ENCODE measurements around the gene MT2A.

MT2A gene

DNA sequence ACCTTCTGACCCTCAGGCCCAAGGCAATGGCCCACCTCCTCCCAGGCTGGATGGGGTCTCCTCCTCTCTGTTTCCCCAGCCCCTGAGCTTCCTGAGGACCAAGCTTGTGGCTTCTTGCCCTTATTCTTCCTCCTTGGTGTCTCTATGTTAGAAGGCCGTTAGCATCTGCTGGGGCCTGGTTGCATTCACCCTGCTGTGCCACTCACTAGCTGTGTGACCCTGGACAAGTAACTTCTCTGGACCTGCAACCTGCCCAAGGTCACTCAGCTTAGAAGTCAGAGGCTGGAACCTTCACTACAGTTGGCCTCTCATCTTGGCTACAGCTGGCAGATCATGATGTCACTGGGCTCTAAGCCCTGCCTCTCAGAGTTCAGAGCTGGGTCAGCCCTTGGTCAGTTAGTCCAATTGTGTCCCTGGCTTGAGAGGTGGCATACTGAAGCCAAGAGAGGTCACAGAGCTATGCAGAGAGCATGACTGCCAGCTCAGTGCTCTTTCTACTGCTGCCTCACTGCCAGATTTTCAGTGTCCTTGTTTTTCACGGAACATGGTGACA, 3.0 kb downstream of the MT2A start:
- no peak for DNase-seq (ENCODE audit: low read depth)

DNA sequence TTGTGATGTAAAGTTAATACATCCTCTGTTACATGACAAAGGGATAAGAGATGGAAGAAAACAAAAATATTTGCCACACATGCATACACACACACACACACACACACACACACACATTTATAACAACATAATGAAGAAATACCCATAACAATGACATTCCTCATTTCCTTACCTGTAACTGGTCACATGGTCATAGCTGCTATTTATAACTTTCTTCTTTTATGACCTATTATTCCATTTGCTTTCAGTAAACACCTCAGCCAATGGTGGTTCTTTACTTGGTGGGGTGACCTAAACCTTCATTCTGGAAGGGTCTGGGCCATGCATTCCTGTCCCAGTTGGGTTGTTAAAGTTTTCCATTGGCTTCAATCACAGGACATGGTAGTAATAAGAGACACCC, 5.3 kb downstream of the MT2A start:
- DNase-seq (ENCODE audit: low read depth) = no peak
- TF ChIP-seq, protein P1, sequence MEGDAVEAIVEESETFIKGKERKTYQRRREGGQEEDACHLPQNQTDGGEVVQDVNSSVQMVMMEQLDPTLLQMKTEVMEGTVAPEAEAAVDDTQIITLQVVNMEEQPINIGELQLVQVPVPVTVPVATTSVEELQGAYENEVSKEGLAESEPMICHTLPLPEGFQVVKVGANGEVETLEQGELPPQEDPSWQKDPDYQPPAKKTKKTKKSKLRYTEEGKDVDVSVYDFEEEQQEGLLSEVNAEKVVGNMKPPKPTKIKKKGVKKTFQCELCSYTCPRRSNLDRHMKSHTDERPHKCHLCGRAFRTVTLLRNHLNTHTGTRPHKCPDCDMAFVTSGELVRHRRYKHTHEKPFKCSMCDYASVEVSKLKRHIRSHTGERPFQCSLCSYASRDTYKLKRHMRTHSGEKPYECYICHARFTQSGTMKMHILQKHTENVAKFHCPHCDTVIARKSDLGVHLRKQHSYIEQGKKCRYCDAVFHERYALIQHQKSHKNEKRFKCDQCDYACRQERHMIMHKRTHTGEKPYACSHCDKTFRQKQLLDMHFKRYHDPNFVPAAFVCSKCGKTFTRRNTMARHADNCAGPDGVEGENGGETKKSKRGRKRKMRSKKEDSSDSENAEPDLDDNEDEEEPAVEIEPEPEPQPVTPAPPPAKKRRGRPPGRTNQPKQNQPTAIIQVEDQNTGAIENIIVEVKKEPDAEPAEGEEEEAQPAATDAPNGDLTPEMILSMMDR (IDR thresholded peaks at IDR 0.05; ENCODE audit: insufficient read depth, low read depth, low read length, missing control alignments) = no peak
- no peak overlapping the region for H3K4me3 ChIP-seq (ENCODE audit: low read depth, low read length)

More for the DNA sequence above, 3.0 kb downstream of the MT2A start:
- TF ChIP-seq, protein P1 (IDR thresholded peaks at IDR 0.05; ENCODE audit: insufficient read depth, low read depth, low read length, missing control alignments) = no peak
- no peak overlapping the region for H3K4me3 ChIP-seq (ENCODE audit: low read depth, low read length)

DNA sequence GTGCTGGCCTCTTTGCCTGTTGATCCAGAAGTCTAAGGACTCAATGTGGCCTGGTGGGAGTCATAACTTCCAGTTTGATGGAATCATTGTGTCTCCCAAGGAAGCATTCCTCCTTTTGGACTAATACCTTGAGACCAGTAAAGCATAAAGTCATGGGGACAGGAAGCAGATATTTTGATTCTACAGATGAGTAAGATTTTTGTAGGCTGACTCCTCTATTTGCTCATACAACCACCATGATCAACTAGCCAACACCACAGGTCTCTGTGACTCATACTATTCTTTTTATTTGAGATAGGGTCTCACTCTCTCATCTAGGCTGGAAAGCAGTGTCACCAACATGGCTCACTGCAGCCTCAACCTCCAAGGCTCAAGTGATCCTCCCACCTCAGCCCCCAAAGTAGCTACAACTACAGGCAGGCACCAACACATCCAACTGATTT, 6.2 kb downstream of the MT2A start:
- no peak overlapping the region for H3K4me3 ChIP-seq (ENCODE audit: low read depth, low read length)
- DNase-seq (ENCODE audit: low read depth) = peak; percentile 33
- TF ChIP-seq, protein P1 (IDR thresholded peaks at IDR 0.05; ENCODE audit: insufficient read depth, low read depth, low read length, missing control alignments) = no peak

DNA sequence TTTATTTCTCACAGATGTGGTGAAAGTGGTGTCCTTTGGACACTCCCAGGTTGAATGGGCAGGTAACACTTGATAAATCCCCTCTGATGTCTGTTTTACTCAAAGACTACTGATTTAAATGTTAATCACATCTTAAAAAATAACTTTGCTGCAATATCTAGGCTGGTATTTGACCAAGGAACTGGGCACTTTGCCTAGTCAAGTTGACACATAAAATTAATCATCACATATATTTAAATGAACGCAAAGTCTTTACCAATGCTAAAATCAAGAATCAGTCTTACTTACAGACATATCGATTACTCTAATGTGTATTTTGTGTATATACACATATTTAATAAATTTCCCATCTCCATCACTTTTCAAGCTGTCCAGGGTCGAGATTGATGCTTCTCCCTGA, 7.0 kb downstream of the MT2A start:
- H3K4me3 ChIP-seq (ENCODE audit: low read depth, low read length) = no peak overlapping the region
- DNase-seq (ENCODE audit: low read depth) = no peak
- TF ChIP-seq, protein P1 (IDR thresholded peaks at IDR 0.05; ENCODE audit: insufficient read depth, low read depth, low read length, missing control alignments) = no peak

DNA sequence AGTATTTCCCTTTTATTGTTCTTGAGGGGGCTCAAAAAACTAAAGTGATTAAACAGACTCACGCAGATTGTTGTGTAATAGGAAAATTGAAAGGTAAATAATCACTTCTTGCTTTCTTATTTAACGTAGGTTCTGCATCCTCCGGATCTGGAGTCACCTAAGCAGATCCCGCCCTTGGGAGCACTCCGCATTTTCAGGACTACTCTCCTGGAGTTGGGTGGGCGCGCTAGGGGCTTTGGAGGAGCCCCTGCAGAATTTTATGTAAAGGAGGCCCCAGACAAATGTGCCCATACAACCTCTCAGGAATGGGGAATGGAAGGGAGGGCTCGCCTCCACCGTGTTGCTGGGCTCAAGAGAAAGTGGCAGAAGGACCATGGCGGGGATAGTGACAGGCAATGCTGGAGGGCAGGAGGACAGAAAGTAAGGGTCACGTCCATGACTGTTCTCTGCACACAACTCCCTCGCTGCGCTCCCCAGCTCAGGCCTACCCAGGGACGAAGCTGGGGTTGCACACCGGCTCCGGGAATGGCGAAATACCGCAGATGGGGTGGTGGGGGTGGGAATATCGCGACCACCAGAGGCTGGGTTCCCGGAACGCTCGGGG, 8.3 kb downstream of the MT2A start:
- no peak overlapping the region for H3K4me3 ChIP-seq (ENCODE audit: low read depth, low read length)
- no peak for DNase-seq (ENCODE audit: low read depth)
- TF ChIP-seq, protein P1 (IDR thresholded peaks at IDR 0.05; ENCODE audit: insufficient read depth, low read depth, low read length, missing control alignments) = no peak

DNA sequence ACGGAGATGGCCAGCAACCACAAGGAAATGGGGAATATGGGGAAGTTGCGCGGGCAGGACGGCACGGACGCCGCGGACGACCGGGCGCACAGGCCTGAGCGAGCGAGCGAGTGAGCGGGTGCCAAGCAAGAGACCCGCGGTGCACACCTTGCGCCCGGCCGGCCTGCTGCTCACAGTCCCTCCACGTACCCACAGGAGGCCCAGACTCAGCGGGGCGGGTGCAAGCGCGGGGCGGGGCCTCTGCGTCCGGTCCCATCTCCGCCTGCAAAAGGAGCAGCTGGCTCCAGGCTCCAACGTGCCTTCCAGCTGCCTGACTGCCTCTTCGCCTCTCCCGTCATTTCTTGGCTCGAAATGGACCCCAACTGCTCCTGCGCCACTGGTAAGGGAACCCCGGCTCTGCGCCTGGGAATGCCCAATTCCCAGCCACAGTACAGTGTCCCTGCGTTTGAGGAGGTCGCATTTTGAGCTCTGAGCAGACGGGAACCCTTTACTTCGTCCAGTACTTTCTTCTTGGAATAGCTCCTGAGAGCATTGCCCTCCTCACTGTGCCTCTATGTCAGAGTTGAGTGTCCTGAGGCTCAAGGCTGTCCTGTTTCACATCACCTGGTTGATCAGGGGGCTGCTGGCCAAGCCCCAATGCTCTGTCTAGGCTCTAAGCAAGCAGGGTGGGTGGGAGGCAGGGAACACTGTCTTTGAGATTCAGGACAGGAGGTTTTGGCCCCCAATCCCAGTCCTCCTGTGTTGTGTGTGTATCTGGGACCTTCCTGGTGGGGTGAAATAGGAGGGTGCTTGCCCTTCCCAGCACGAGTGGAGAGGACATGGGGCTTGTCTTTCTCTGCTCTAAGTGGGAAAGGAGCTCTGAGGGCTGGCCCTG, 9.1 kb downstream of the MT2A start:
- no peak for DNase-seq (ENCODE audit: low read depth)
- TF ChIP-seq, protein P1 (IDR thresholded peaks at IDR 0.05; ENCODE audit: insufficient read depth, low read depth, low read length, missing control alignments) = no peak
- no peak overlapping the region for H3K4me3 ChIP-seq (ENCODE audit: low read depth, low read length)
